ENCODE results near the gene ZNF135.

Gene ZNF135

GRCh38 chr19:58038688-58039204 lies 20.3 kb upstream of the ZNF135 start:
- DNase-seq (ENCODE audit: low spot score) (no peak), ATAC-seq (ENCODE audit: low read depth) (no peak)
- no peak overlapping the region for H3K27ac ChIP-seq (ENCODE audit: poor library complexity, severe bottlenecking)
- no peaks in the 10 kb centered on the region for H3K36me3 ChIP-seq (ENCODE audit: low read depth)
- no peak for TF ChIP-seq CTCF (IDR thresholded peaks at IDR 0.05; ENCODE audit: poor library complexity, severe bottlenecking)
- H3K27me3 ChIP-seq (ENCODE audit: insufficient read depth, poor library complexity, severe bottlenecking), result no peaks in the 10 kb centered on the region
- H3K9me3 ChIP-seq (ENCODE audit: severe bottlenecking), result peaks cover 8% of the 10 kb centered on the region
- no peak overlapping the region for H3K4me3 ChIP-seq (ENCODE audit: severe bottlenecking)
- no peaks in the 10 kb centered on the region for H3K4me1 ChIP-seq (ENCODE audit: insufficient read depth, poor library complexity, severe bottlenecking)

GRCh38 chr19:58040751-58041525 lies 18.1 kb upstream of the ZNF135 start:
- no peak for TF ChIP-seq CTCF (IDR thresholded peaks at IDR 0.05; ENCODE audit: poor library complexity, severe bottlenecking)
- Histone ChIP-seq H3K4me1 (ENCODE audit: insufficient read depth, poor library complexity, severe bottlenecking) (no peaks in the 10 kb centered on the region), H3K27ac (ENCODE audit: poor library complexity, severe bottlenecking) (no peak overlapping the region), H3K4me3 (ENCODE audit: severe bottlenecking) (no peak overlapping the region), H3K36me3 (ENCODE audit: low read depth) (no peaks in the 10 kb centered on the region), H3K9me3 (ENCODE audit: severe bottlenecking) (peaks cover 7% of the 10 kb centered on the region), H3K27me3 (ENCODE audit: insufficient read depth, poor library complexity, severe bottlenecking) (no peaks in the 10 kb centered on the region)
- ATAC-seq (ENCODE audit: low read depth) (no peak), DNase-seq (ENCODE audit: low spot score) (no peak)

- no peak for TF ChIP-seq CTCF (IDR thresholded peaks at IDR 0.05; ENCODE audit: poor library complexity, severe bottlenecking)
- Histone ChIP-seq H3K4me3 (ENCODE audit: severe bottlenecking) (no peak overlapping the region), H3K36me3 (ENCODE audit: low read depth) (no peaks in the 10 kb centered on the region), H3K27me3 (ENCODE audit: insufficient read depth, poor library complexity, severe bottlenecking) (no peaks in the 10 kb centered on the region), H3K27ac (ENCODE audit: poor library complexity, severe bottlenecking) (no peak overlapping the region), H3K4me1 (ENCODE audit: insufficient read depth, poor library complexity, severe bottlenecking) (no peaks in the 10 kb centered on the region), H3K9me3 (ENCODE audit: severe bottlenecking) (peaks cover 7% of the 10 kb centered on the region)
- DNase-seq (ENCODE audit: low spot score) (no peak), ATAC-seq (ENCODE audit: low read depth) (no peak)
These were observed 16.4 kb upstream of the ZNF135 start for GRCh38 chr19:58042495-58043340.

- ATAC-seq (ENCODE audit: low read depth) (no peak), DNase-seq (ENCODE audit: low spot score) (no peak)
- TF ChIP-seq CTCF (IDR thresholded peaks at IDR 0.05; ENCODE audit: poor library complexity, severe bottlenecking), result no peak
- Histone ChIP-seq H3K9me3 (ENCODE audit: severe bottlenecking) (peaks cover 6% of the 10 kb centered on the region), H3K27me3 (ENCODE audit: insufficient read depth, poor library complexity, severe bottlenecking) (no peaks in the 10 kb centered on the region), H3K4me1 (ENCODE audit: insufficient read depth, poor library complexity, severe bottlenecking) (no peaks in the 10 kb centered on the region), H3K4me3 (ENCODE audit: severe bottlenecking) (no peak overlapping the region), H3K27ac (ENCODE audit: poor library complexity, severe bottlenecking) (no peak overlapping the region), H3K36me3 (ENCODE audit: low read depth) (no peaks in the 10 kb centered on the region)
These were observed 14.7 kb upstream of the ZNF135 start for GRCh38 chr19:58044391-58044790.
